ENCODE measurements around the gene MPZL1.

DNA sequence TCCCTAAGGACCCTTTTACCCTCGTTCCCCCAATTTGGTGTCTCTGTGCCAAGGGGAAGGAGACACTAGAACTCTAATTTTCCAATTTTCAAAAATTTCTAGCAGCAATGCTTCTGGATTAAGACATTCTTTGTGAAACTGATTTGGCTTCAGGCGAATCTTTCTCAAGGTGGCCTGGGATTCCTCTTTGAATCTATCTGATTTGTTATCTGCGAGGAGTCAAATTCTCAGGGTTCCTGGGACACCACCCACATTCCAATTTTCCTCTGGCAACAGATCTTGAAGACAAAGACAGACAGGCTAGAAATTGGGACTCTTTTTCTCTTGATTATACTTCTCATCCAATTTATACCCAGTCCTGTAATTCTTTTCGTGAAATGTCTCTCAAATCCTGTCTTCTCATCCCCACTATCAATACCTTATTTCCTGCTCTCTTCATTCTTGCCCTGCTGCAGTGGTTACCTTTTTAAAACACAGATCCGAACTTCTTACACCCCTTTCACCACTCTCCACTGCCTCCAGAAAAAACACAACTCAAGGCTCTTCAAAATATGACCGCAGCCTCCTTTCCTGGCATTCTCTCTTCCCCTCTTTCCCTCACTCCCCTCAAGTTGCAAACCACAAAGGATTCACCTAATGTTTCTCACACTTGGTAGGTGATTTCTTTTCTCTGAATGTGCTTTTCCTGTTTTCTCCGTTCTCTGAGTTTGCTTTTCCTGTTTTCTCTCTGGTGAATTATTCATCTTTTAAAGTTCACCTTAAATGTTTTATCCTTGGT is 2.7 kb upstream of the MPZL1 start:
- TF ChIP-seq, protein P1, sequence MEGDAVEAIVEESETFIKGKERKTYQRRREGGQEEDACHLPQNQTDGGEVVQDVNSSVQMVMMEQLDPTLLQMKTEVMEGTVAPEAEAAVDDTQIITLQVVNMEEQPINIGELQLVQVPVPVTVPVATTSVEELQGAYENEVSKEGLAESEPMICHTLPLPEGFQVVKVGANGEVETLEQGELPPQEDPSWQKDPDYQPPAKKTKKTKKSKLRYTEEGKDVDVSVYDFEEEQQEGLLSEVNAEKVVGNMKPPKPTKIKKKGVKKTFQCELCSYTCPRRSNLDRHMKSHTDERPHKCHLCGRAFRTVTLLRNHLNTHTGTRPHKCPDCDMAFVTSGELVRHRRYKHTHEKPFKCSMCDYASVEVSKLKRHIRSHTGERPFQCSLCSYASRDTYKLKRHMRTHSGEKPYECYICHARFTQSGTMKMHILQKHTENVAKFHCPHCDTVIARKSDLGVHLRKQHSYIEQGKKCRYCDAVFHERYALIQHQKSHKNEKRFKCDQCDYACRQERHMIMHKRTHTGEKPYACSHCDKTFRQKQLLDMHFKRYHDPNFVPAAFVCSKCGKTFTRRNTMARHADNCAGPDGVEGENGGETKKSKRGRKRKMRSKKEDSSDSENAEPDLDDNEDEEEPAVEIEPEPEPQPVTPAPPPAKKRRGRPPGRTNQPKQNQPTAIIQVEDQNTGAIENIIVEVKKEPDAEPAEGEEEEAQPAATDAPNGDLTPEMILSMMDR (IDR thresholded peaks at IDR 0.05), result no peak
- no peak for TF ChIP-seq POLR2A (IDR thresholded peaks at IDR 0.05)

Measured in vagina (tissue), 2 donors.